Loucy (cell line): ENCODE data around the gene ZBTB7B.

Experiments used
- EZH2phosphoT487 ChIP-seq: fragments of 200-600 bp; IDR thresholded peaks from 2 replicates; pipeline ENCODE4 v1.6.1; 2018; ENCODE audit warnings: antibody characterized with exemption, mild to moderate bottlenecking, moderate library complexity, borderline replicate concordance
- TF ChIP-seq, protein P1 (sequence below): fragments of 200-600 bp; sonication (generic); conservative IDR thresholded peaks from 2 replicates; pipeline ENCODE4 v1.5.1; 2014; ENCODE audit warnings: mild to moderate bottlenecking, antibody characterized with exemption, low read length

GRCh38 chr1:154987326-154987725 lies 15.3 kb upstream of the ZBTB7B start:
- TF ChIP-seq, protein P1, sequence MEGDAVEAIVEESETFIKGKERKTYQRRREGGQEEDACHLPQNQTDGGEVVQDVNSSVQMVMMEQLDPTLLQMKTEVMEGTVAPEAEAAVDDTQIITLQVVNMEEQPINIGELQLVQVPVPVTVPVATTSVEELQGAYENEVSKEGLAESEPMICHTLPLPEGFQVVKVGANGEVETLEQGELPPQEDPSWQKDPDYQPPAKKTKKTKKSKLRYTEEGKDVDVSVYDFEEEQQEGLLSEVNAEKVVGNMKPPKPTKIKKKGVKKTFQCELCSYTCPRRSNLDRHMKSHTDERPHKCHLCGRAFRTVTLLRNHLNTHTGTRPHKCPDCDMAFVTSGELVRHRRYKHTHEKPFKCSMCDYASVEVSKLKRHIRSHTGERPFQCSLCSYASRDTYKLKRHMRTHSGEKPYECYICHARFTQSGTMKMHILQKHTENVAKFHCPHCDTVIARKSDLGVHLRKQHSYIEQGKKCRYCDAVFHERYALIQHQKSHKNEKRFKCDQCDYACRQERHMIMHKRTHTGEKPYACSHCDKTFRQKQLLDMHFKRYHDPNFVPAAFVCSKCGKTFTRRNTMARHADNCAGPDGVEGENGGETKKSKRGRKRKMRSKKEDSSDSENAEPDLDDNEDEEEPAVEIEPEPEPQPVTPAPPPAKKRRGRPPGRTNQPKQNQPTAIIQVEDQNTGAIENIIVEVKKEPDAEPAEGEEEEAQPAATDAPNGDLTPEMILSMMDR, result no peak
- TF ChIP-seq EZH2phosphoT487, result no peak
